Upper lobe of left lung (tissue), 4 donors: ENCODE data around the gene ACKR3.

ENCODE experiments used
- POLR2A ChIP-seq, 4 donors: fragments of 450-650 bp; IDR thresholded peaks; one replicate each; pipeline ENCODE4 v1.5.1; 2016 to 2017; ENCODE audit warnings: antibody characterized with exemption in 4 of 4, mild to moderate bottlenecking in 2 of 4
- POLR2AphosphoS5 ChIP-seq, 2 donors: sonication (generic); formaldehyde crosslinking; IDR thresholded peaks; one replicate each; pipeline ENCODE4 v1.5.1; 2017; ENCODE audit warnings: antibody characterized with exemption in 2 of 2
- TF ChIP-seq, protein P1 (sequence below), 6 experiments: fragments of 450-650 bp in 4 of 6; fragments of 200-600 bp in 2 of 6; sonication (generic) in 2 of 6; IDR thresholded peaks; one replicate each; pipeline ENCODE4 v1.5.1; 2016 to 2019; ENCODE audit warnings: antibody characterized with exemption in 6 of 6

DNA sequence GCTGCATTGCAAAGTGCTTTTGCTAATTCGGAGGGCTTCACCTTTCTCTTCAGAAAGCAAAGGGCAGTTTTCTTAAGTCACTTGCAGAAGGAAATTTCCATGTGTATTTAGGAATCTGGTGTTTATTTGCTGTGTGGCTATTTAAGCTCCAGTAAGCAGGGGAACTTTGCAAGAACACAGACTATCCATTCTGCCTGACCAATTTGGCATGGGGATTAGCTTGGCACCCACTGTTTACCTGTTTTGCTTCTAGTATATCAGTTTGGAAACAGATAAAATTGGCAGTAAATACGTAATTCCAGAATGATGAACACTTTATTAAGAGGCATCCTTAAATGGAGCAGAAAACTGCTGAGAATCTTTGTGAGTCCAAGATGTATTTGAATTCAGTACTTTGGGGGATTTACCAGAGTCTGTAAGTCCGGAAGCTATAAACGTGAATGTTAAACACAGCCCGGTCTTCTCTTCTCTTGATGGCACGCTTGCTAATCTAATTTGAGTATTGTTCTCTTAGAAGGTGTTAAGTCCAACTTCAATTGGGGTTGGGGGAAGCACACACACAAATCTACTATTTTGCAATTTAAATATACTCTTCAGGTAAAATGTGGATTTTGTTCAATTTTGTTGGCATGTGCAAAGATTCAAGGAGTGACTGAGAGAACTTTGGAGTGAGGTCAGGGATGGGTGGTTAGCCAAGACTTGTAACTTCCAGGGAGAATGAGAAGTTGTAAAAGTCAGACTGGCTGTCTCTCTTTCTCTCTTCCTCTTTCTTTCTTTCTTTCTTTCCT is 650 bp downstream of the ACKR3 start:
- TF ChIP-seq, protein P1, sequence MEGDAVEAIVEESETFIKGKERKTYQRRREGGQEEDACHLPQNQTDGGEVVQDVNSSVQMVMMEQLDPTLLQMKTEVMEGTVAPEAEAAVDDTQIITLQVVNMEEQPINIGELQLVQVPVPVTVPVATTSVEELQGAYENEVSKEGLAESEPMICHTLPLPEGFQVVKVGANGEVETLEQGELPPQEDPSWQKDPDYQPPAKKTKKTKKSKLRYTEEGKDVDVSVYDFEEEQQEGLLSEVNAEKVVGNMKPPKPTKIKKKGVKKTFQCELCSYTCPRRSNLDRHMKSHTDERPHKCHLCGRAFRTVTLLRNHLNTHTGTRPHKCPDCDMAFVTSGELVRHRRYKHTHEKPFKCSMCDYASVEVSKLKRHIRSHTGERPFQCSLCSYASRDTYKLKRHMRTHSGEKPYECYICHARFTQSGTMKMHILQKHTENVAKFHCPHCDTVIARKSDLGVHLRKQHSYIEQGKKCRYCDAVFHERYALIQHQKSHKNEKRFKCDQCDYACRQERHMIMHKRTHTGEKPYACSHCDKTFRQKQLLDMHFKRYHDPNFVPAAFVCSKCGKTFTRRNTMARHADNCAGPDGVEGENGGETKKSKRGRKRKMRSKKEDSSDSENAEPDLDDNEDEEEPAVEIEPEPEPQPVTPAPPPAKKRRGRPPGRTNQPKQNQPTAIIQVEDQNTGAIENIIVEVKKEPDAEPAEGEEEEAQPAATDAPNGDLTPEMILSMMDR (IDR thresholded peaks at IDR 0.05), result no peak
- no peak for TF ChIP-seq POLR2A (IDR thresholded peaks at IDR 0.05)
- TF ChIP-seq POLR2AphosphoS5 (IDR thresholded peaks at IDR 0.05), result no peak
